ENCODE measurements around the gene KIF1B.

DNA sequence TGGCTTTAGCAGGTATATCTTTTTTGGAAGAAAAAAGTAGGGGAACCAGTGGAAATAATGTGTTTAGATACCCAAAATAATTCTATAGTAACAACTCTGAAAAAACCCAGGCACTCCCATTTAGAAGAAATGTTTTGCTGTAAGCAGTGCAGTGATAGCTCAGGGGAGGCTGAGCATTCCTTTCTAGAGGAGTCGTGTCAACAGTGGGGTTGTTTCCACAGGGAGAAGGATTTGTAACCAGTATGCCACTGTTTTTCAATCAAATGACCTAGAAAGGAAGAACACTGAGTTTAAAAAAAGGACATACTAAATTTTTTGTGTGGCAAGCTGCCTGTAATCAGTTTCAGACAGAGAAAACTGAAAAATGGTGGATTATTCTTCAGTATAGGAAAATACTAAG is 190.9 kb downstream of the KIF1B start:
- TF ChIP-seq HDGF (IDR thresholded peaks at IDR 0.05; ENCODE audit: borderline replicate concordance), result no peak
- TF ChIP-seq LEF1 (IDR thresholded peaks at IDR 0.05; ENCODE audit: borderline replicate concordance), result no peak
- TF ChIP-seq FOXM1 (IDR thresholded peaks at IDR 0.05; ENCODE audit: borderline replicate concordance), result no peak
- TF ChIP-seq SP1 (IDR thresholded peaks at IDR 0.05), result no peak
